ENCODE measurements around the gene SPEN.

The SPEN gene

DNA sequence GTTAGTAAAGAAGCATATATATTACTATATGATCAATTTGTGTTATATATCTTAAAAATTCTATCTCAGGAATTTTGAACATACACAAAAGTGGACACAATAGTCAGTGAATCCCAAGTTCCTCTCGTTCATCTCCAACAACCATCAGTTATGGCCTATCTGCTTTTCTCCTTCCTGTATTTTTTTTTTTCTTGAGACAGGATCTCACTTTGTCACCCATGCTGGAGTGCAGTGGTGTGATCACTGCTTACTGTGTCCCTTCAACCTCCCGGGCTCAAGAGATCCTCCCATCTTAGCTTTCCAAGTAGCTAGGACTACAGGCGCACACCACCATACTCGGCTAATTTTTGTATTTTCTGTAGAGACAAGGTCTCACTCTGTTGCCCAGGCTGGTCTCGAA, 9.4 kb downstream of the SPEN start:
- TF ChIP-seq, protein P1, sequence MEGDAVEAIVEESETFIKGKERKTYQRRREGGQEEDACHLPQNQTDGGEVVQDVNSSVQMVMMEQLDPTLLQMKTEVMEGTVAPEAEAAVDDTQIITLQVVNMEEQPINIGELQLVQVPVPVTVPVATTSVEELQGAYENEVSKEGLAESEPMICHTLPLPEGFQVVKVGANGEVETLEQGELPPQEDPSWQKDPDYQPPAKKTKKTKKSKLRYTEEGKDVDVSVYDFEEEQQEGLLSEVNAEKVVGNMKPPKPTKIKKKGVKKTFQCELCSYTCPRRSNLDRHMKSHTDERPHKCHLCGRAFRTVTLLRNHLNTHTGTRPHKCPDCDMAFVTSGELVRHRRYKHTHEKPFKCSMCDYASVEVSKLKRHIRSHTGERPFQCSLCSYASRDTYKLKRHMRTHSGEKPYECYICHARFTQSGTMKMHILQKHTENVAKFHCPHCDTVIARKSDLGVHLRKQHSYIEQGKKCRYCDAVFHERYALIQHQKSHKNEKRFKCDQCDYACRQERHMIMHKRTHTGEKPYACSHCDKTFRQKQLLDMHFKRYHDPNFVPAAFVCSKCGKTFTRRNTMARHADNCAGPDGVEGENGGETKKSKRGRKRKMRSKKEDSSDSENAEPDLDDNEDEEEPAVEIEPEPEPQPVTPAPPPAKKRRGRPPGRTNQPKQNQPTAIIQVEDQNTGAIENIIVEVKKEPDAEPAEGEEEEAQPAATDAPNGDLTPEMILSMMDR (IDR thresholded peaks at IDR 0.05; ENCODE audit: insufficient read depth, low read length, missing control alignments): no peak
- H3K4me3 ChIP-seq (ENCODE audit: low read depth, low read length): no peak overlapping the region
- no peak for DNase-seq (ENCODE audit: low read depth, low spot score)
- POLR2A ChIA-PET: no interaction called here
- CTCF ChIA-PET: no interaction called here

DNA sequence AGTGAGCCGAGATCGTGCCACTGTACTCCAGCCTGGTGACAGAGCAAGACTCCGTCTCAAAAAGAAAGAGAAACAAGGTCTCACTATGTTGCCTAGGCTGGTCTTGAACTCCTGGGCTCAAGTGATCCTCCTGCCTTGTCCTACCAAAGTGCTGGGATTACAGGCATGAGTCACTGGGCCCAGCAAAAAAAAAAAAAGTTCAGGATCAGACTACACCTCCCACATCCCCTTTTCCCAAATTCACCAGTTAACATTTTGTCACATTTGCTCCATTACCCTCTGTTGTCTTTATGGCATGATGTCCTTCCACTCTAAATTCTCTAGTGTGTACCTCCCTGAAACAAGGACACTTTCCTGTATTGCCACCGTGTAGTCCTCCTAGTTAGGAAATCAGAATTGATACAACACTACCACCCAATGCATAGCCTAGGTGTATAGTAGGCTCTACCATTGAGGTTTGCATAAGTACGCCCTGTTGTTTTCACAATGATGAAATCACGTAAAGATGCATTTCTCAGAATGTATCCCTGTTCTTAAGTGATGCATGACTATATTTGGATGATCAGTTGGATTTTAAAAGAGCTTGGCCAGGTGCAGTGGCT, 10.7 kb downstream of the SPEN start:
- no peak for DNase-seq (ENCODE audit: low read depth, low spot score)
- TF ChIP-seq, protein P1 (IDR thresholded peaks at IDR 0.05; ENCODE audit: insufficient read depth, low read length, missing control alignments): no peak
- POLR2A ChIA-PET: interaction anchor here (0.9 kb wide), 1 partner anchor 10 kb away, joined by 3 read pairs; no protein-coding TSS in a partner anchor
- CTCF ChIA-PET: interaction anchor here (0.7 to 1.6 kb wide), 3 partner anchors 8 to 43 kb away, joined by 3 to 6 read pairs (median 3); no protein-coding TSS in a partner anchor
- H3K4me3 ChIP-seq (ENCODE audit: low read depth, low read length): no peak overlapping the region

GRCh38 chr1:15858672-15859372, 11.3 kb downstream of the SPEN start:
- POLR2A ChIA-PET: interaction anchor here (0.9 kb wide), 1 partner anchor 9 kb away, joined by 3 read pairs; no protein-coding TSS in a partner anchor
- CTCF ChIA-PET: interaction anchor here (0.7 to 1.6 kb wide), 4 partner anchors 9 to 44 kb away, joined by 3 to 6 read pairs (median 3); no protein-coding TSS in a partner anchor
- TF ChIP-seq, protein P1 (IDR thresholded peaks at IDR 0.05; ENCODE audit: insufficient read depth, low read length, missing control alignments): no peak
- no peak for DNase-seq (ENCODE audit: low read depth, low spot score)
- no peak overlapping the region for H3K4me3 ChIP-seq (ENCODE audit: low read depth, low read length)

- TF ChIP-seq, protein P1 (IDR thresholded peaks at IDR 0.05; ENCODE audit: insufficient read depth, low read length, missing control alignments): no peak
- ChIA-PET CTCF (interaction anchor here (1.0 to 2.0 kb wide), 4 partner anchors 14 to 131 kb away, joined by 3 to 6 read pairs (median 4); no protein-coding TSS in a partner anchor), POLR2A (no interaction called here)
- no peak for DNase-seq (ENCODE audit: low read depth, low spot score)
- H3K4me3 ChIP-seq (ENCODE audit: low read depth, low read length): no peak overlapping the region
Measured at GRCh38 chr1:15863156-15863901, 15.8 kb downstream of the SPEN start.

DNA sequence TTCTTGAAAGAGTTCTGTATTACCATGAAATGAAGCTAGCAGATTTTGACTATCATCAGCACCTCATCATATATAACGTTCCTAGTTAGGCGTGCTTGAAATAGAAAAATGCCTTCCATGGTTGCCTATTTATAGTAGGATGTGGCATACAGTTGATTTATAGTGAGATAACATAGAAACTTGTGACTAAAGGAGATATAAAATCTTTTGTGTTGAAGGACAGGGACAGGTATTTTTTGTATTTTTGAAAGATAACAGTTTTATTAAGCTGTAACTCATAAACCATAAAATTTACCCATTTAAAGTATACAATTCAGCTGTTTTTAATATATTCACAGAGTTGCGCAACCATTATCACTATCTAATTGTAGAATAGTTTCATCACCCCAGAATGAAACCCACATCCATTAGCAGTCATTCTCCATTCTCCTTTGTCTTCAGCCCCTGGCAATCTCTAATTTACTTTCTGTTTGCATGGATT, 19.3 kb downstream of the SPEN start:
- POLR2A ChIA-PET: no interaction called here

More for the DNA sequence above, 19.3 kb downstream of the SPEN start:
- no peak overlapping the region for H3K4me3 ChIP-seq (ENCODE audit: low read depth, low read length)
- CTCF ChIA-PET: interaction anchor here (1.3 to 1.4 kb wide), 2 partner anchors 15 to 52 kb away, joined by 5 to 6 read pairs; no protein-coding TSS in a partner anchor
- no peak for DNase-seq (ENCODE audit: low read depth, low spot score)
- TF ChIP-seq, protein P1 (IDR thresholded peaks at IDR 0.05; ENCODE audit: insufficient read depth, low read length, missing control alignments): no peak

All from AG04449 (cell line).